IMR-90 (cell line): ENCODE data around the gene FAM98B. TPM values are rescaled to one million over a fixed set of nuclear protein-coding genes. Genes with fewer than 3 reads are reported as not detected.
A peak's percentile ranks its signal among the peaks of the same experiment; 100 is the strongest.

Source experiments
- ATAC-seq: fragments of 200-7000 bp; cut with Tn5 transposase; 2 replicates; pipeline ENCODE4 v1.9.1; 2020; ENCODE audit warnings: low read depth, mild to moderate bottlenecking, moderate library complexity
- BruUV-seq: library from RNA; stranded (reverse); fragments of 400-500 nt; replicated peaks from 2 replicates; lab custom pipeline; 2021; lab: Mats Ljungman, UMichigan
- CTCF ChIA-PET: fragments of 300-600 bp; formaldehyde crosslinking; extraction: SDS; loops from one replicate; lab custom pipeline; 2021; ENCODE audit warnings: antibody characterized with exemption; lab: Yijun Ruan, JAX
- POLR2A ChIA-PET: fragments of 300-600 bp; sonication (Branson Sonifier 250); formaldehyde crosslinking; loops from one replicate; lab custom pipeline; 2022; ENCODE audit warnings: antibody characterized with exemption; ENCODE audit not compliant: unreplicated experiment; lab: Charles Lee
- DNase-seq: peaks from one replicate; pipeline ENCODE4 v3.0.0; 2013
- H2AFZ ChIP-seq: replicated peaks from 2 replicates; pipeline ENCODE3; 2013; ENCODE audit warnings: low read length, mild to moderate bottlenecking; ENCODE audit not compliant: poor library complexity
- H2AK5ac ChIP-seq: 2 replicates; pipeline ENCODE4 v1.6.1; 2013; ENCODE audit warnings: low read depth, low read length, inconsistent platforms
- H2AK9ac ChIP-seq: replicated peaks from 2 replicates; pipeline ENCODE3; 2013; ENCODE audit warnings: mild to moderate bottlenecking, low read depth, low read length, moderate library complexity; ENCODE audit not compliant: poor library complexity
- H2BK120ac ChIP-seq: 2 replicates; pipeline ENCODE4 v1.6.1; 2013; ENCODE audit warnings: low read depth, low read length, inconsistent platforms
- H2BK15ac ChIP-seq: 3 replicates; pipeline ENCODE4 v1.6.1; 2013; ENCODE audit warnings: low read depth, low read length, inconsistent platforms
- H2BK20ac ChIP-seq: 2 replicates; pipeline ENCODE4 v1.6.1; 2013; ENCODE audit warnings: low read depth, mild to moderate bottlenecking, inconsistent platforms, low read length, moderate library complexity
- H2BK5ac ChIP-seq: 2 replicates; pipeline ENCODE4 v1.6.1; 2013; ENCODE audit warnings: mild to moderate bottlenecking, low read depth, low read length, inconsistent platforms; ENCODE audit not compliant: poor library complexity, severe bottlenecking
- H3K14ac ChIP-seq: replicated peaks from 2 replicates; pipeline ENCODE4 v1.6.1; 2013; ENCODE audit warnings: low read depth, low read length, inconsistent platforms
- H3K18ac ChIP-seq: 2 replicates; pipeline ENCODE4 v1.6.1; 2013; ENCODE audit warnings: low read depth, low read length, control low read depth
- H3K23ac ChIP-seq: 2 replicates; pipeline ENCODE4 v1.6.1; 2013; ENCODE audit warnings: low read depth, low read length, inconsistent platforms
- H3K27ac ChIP-seq: 2 replicates; pipeline ENCODE4 v1.5.1; 2013; ENCODE audit warnings: mild to moderate bottlenecking, control low read depth, low read length; ENCODE audit not compliant: insufficient read depth
- H3K27me3 ChIP-seq: 2 replicates; pipeline ENCODE4 v1.6.1; 2013; ENCODE audit warnings: low read length; ENCODE audit not compliant: control insufficient read depth, insufficient read depth
- H3K36me3 ChIP-seq: 2 replicates; pipeline ENCODE4 v1.6.1; 2013; ENCODE audit warnings: low read length, mixed read lengths; ENCODE audit not compliant: control insufficient read depth, insufficient read depth
- H3K4ac ChIP-seq: 2 replicates; pipeline ENCODE4 v1.6.1; 2013; ENCODE audit warnings: low read depth, low read length, inconsistent platforms
- H3K4me1 ChIP-seq: 2 replicates; pipeline ENCODE4 v1.6.1; 2013; ENCODE audit warnings: low read length, mixed read lengths; ENCODE audit not compliant: control insufficient read depth, insufficient read depth
- H3K4me2 ChIP-seq: 2 replicates; pipeline ENCODE4 v1.6.1; 2013; ENCODE audit warnings: low read depth, mild to moderate bottlenecking, control low read depth, low read length, moderate library complexity
- H3K4me3 ChIP-seq: 2 replicates; pipeline ENCODE4 v1.5.1; 2013; ENCODE audit warnings: low read depth, mild to moderate bottlenecking, control low read depth, low read length, moderate library complexity; ENCODE audit not compliant: insufficient read depth
- H3K56ac ChIP-seq: 2 replicates; pipeline ENCODE4 v1.6.1; 2013; ENCODE audit warnings: low read length, inconsistent platforms; ENCODE audit not compliant: insufficient read depth; ENCODE audit errors: extremely low read depth
- H3K79me1 ChIP-seq, 2 experiments: 2 replicates each; pipeline ENCODE4 v1.6.1; 2013; ENCODE audit warnings: low read length in 2 of 2, inconsistent platforms in 1 of 2, low read depth in 1 of 2
- H3K9ac ChIP-seq: 2 replicates; pipeline ENCODE4 v1.6.1; 2013; ENCODE audit warnings: low read depth, low read length, control low read depth
- H3K9me1 ChIP-seq: 2 replicates; pipeline ENCODE4 v1.6.1; 2013; ENCODE audit warnings: low read length, inconsistent platforms; ENCODE audit not compliant: insufficient read depth
- H3K9me3 ChIP-seq: 2 replicates; pipeline ENCODE4 v1.6.1; 2013; ENCODE audit warnings: low read length; ENCODE audit not compliant: control insufficient read depth, insufficient read depth
- H4K20me1 ChIP-seq: 2 replicates; pipeline ENCODE4 v1.6.1; 2013; ENCODE audit warnings: low read length, inconsistent platforms; ENCODE audit not compliant: insufficient read depth
- H4K5ac ChIP-seq: 2 replicates; pipeline ENCODE4 v1.6.1; 2013; ENCODE audit warnings: mild to moderate bottlenecking, low read depth, low read length, control low read depth
- H4K8ac ChIP-seq, 2 experiments: 2 replicates each; pipeline ENCODE4 v1.6.1; 2013; ENCODE audit warnings: low read depth in 2 of 2, low read length in 2 of 2, control low read depth in 1 of 2, inconsistent platforms in 1 of 2
- H4K91ac ChIP-seq: 2 replicates; pipeline ENCODE4 v1.6.1; 2013; ENCODE audit warnings: low read depth, low read length, inconsistent platforms; ENCODE audit not compliant: insufficient read depth
- RAD21 ChIP-seq: IDR thresholded peaks from 2 replicates; pipeline ENCODE4 v1.6.1; 2012; ENCODE audit warnings: low read length, improper control_type of control experiment
- WGBS, 2 experiments: methylation state at CpG; one replicate each; pipeline versions ENCODE4 v1.1.5 to v1.1.7; 2013; ENCODE audit warnings: missing lambda C conversion rate in 2 of 2; ENCODE audit not compliant: insufficient read length in 1 of 2; ENCODE audit errors: extremely low coverage in 2 of 2; 5-methylcytosine and 5-hydroxymethylcytosine counted together
- dilution Hi-C: fragments of 300-500 bp; cut with HindIII; formaldehyde crosslinking; loops from one replicate; pipeline ENCODE4 v1.14.3; 2018; ENCODE audit warnings: low sequenced_read_pairs; ENCODE audit not compliant: unreplicated experiment
- in situ Hi-C: fragments of 300-500 bp; cut with MboI; formaldehyde crosslinking; loops from 3 replicates; pipeline ENCODE4 v1.14.3; 2019; ENCODE audit warnings: low sequenced_read_pairs, inconsistent platforms, mixed read lengths
- intact Hi-C: fragments of 100-400 bp; cut with micrococcal nuclease; formaldehyde crosslinking; loops from 2 replicates; pipeline ENCODE4 v1.10.0; 2022
- polyA plus RNA-seq, 3 experiments: library from polyadenylated mRNA; depleted of rRNA; stranded (reverse); fragments of >200 nt; gene quantifications; 2 replicates each; pipeline ENCODE4 v1.2.3, GENCODE V29; 2012; ENCODE audit warnings: low replicate concordance in 1 of 3
- total RNA-seq: library from RNA; depleted of rRNA; stranded (reverse); fragments of >200 nt; gene quantifications from 2 replicates; pipeline ENCODE4 v1.2.3, GENCODE V29; 2012

The FAM98B gene
- total and polyA plus RNA-seq, 2 of the 4 experiments (the other 2 are of a cell fraction) = 2.7 to 12.2 TPM

DNA sequence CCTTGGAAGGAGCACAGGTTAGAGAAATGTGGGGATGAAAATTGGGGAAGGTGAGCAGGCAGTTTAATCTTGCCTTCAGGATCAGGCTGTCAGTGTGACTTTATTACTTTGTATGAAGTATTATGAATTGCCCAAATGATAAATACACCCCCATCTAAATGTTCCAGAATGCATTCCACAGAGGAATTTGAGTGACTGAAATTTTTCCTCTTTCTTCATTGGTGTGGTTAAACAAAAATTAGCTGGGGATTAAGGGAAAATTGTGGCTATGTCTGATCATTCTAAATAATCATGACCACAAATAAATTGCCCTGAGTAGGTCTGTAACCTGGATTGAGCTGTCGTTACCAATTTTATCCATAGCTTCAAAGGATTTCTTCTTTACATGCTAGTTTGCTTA, 33.5 kb downstream of the FAM98B start:
- BruUV-seq = no TSS peak
- H2BK5ac ChIP-seq = peak overlapping the region; percentile 74
- H4K20me1 ChIP-seq = no peaks in the 10 kb centered on the region
- peak overlapping the region; percentile 43; the same call in 1 of the 2 replicates for H3K9ac ChIP-seq
- H4K91ac ChIP-seq = peak overlapping the region; percentile 71
- H3K36me3 ChIP-seq = no peaks in the 10 kb centered on the region
- DNase-seq (no peak), ATAC-seq (no peak)
- H2AFZ ChIP-seq = no peak overlapping the region
- WGBS, 2 experiments = no CpG with 5 or more reads among the region's 1 CpG
- peak overlapping the region; percentile 36 to 73; a peak in 2 of 4 replicates for H4K8ac ChIP-seq
- no peaks in the 10 kb centered on the region for H3K27me3 ChIP-seq
- H2BK15ac ChIP-seq = peak overlapping the region; percentile 88
- no peak overlapping the region for H2AK9ac ChIP-seq
- peak overlapping the region; percentile 85; the same call in 1 of the 2 replicates for H4K5ac ChIP-seq
- in situ Hi-C loops (no loop called here), intact Hi-C loops (no loop called here), dilution Hi-C loops (no loop called here)
- 0 out of 2 replicates have a peak overlapping the region, but pooled peaks have one; percentile 58 for H3K56ac ChIP-seq
- peaks cover 0 to 4% of the 10 kb centered on the region in 2 experiments; a peak in 2 of 4 replicates for H3K79me1 ChIP-seq
- no peak overlapping the region for H3K23ac ChIP-seq
- peak overlapping the region; percentile 93; the same call in 1 of the 2 replicates for H3K18ac ChIP-seq
- peak overlapping the region; percentile 17; the same call in 1 of the 2 replicates for H3K4ac ChIP-seq
- H3K4me2 ChIP-seq = peak overlapping the region; percentile 65; the same call in 1 of the 2 replicates
- no peak overlapping the region for H2AK5ac ChIP-seq
- no peak for TF ChIP-seq RAD21
- peak overlapping the region; percentile 29; the same call in 1 of the 2 replicates for H2BK120ac ChIP-seq
- H3K14ac ChIP-seq = peak overlapping the region; percentile 8
- H2BK20ac ChIP-seq = 0 out of 2 replicates have a peak overlapping the region, but pooled peaks have one; percentile 2
- ChIA-PET CTCF (interaction anchor here (0.6 kb wide), 1 partner anchor 184 kb away, joined by 3 read pairs; no protein-coding TSS in a partner anchor), POLR2A (no interaction called here)
- no peak overlapping the region for H3K4me3 ChIP-seq
- H3K9me3 ChIP-seq = no peaks in the 10 kb centered on the region
- H3K4me1 ChIP-seq = peaks cover 12% of the 10 kb centered on the region
- H3K27ac ChIP-seq = peak overlapping the region; percentile 41; the same call in 1 of the 2 replicates
- no peaks in the 10 kb centered on the region for H3K9me1 ChIP-seq
